Upper lobe of left lung (tissue), 4 donors: ENCODE results near the gene TAC3.

ENCODE experiments used
- EP300 ChIP-seq, 4 donors: sonication (generic); formaldehyde crosslinking; IDR thresholded peaks; one replicate each; pipeline ENCODE4 v1.5.1; 2017; ENCODE audit warnings: antibody characterized with exemption in 4 of 4, control low read depth in 2 of 4
- POLR2A ChIP-seq, 4 donors: fragments of 450-650 bp; IDR thresholded peaks; one replicate each; pipeline ENCODE4 v1.5.1; 2016 to 2017; ENCODE audit warnings: antibody characterized with exemption in 4 of 4, mild to moderate bottlenecking in 2 of 4
- POLR2AphosphoS5 ChIP-seq, 2 donors: sonication (generic); formaldehyde crosslinking; IDR thresholded peaks; one replicate each; pipeline ENCODE4 v1.5.1; 2017; ENCODE audit warnings: antibody characterized with exemption in 2 of 2
- TF ChIP-seq, protein P1 (sequence below), 6 experiments: fragments of 450-650 bp in 4 of 6; fragments of 200-600 bp in 2 of 6; sonication (generic) in 2 of 6; IDR thresholded peaks; one replicate each; pipeline ENCODE4 v1.5.1; 2016 to 2019; ENCODE audit warnings: antibody characterized with exemption in 6 of 6

DNA sequence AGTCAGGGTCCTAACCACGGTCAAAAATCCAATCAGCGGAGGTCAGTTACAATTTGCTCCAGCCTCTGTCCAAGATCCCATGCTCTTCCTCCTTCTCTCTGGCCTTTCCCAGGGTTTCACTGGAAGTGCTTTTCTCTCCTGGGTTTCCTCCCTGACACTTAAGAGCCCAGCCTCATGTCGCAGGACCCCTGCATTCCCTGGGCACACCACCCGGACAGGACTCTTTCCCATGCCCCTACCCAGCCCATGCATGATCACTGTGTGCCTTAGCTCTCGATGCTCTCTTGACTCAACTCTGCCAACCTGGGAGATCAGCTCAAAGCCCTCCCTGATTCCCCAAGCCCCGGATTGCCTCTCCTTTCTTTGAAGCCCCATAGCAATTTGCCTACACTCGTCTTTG lies 15.5 kb upstream of the TAC3 start:
- TF ChIP-seq, protein P1, sequence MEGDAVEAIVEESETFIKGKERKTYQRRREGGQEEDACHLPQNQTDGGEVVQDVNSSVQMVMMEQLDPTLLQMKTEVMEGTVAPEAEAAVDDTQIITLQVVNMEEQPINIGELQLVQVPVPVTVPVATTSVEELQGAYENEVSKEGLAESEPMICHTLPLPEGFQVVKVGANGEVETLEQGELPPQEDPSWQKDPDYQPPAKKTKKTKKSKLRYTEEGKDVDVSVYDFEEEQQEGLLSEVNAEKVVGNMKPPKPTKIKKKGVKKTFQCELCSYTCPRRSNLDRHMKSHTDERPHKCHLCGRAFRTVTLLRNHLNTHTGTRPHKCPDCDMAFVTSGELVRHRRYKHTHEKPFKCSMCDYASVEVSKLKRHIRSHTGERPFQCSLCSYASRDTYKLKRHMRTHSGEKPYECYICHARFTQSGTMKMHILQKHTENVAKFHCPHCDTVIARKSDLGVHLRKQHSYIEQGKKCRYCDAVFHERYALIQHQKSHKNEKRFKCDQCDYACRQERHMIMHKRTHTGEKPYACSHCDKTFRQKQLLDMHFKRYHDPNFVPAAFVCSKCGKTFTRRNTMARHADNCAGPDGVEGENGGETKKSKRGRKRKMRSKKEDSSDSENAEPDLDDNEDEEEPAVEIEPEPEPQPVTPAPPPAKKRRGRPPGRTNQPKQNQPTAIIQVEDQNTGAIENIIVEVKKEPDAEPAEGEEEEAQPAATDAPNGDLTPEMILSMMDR (IDR thresholded peaks at IDR 0.05), result no peak
- TF ChIP-seq POLR2A (IDR thresholded peaks at IDR 0.05) (no peak), POLR2AphosphoS5 (IDR thresholded peaks at IDR 0.05) (no peak), EP300 (IDR thresholded peaks at IDR 0.05) (no peak)
